ENCODE results near the gene TCAF2. TPM values are rescaled to one million over a fixed set of nuclear protein-coding genes. Genes with fewer than 3 reads are reported as not detected.
"Not testable (repeated sequence)": the region's sequence is repeated elsewhere in the genome, so short reads cannot be mapped to it uniquely, and the experiment has no call there.

TCAF2 gene
- 0.63 TPM for polyA plus RNA-seq (2013, experiment 1 of 2)
- polyA plus RNA-seq (2013, experiment 2 of 2): 0.35 TPM

GRCh38 chr7:143620646-143621045 is at the start of gene TCAF2:
Gene TCAF2 (plus strand): TSS chr7:143620974.
- not testable (repeated sequence) for H3K36me3 ChIP-seq (ENCODE audit: control insufficient read depth, insufficient read depth, low read length); H3K9me3 ChIP-seq (ENCODE audit: control insufficient read depth, low read length); H3K4me1 ChIP-seq (ENCODE audit: control insufficient read depth, insufficient read depth, low read length, poor library complexity, severe bottlenecking); H3K27ac ChIP-seq (ENCODE audit: low read depth, low read length, severe bottlenecking); H3K4me3 ChIP-seq (ENCODE audit: extremely low read depth, insufficient read depth, low read length, poor library complexity, severe bottlenecking)
- WGBS, 2 experiments (ENCODE audit: insufficient coverage in 2 of 2): no CpG with 5 or more reads among the region's 38 CpGs

- no CpG with 5 or more reads among the region's 20 CpGs for WGBS, 2 experiments (ENCODE audit: insufficient coverage in 2 of 2)
- H3K9me3 ChIP-seq (ENCODE audit: control insufficient read depth, low read length); H3K4me3 ChIP-seq (ENCODE audit: extremely low read depth, insufficient read depth, low read length, poor library complexity, severe bottlenecking); H3K27ac ChIP-seq (ENCODE audit: low read depth, low read length, severe bottlenecking); H3K36me3 ChIP-seq (ENCODE audit: control insufficient read depth, insufficient read depth, low read length); H3K4me1 ChIP-seq (ENCODE audit: control insufficient read depth, insufficient read depth, low read length, poor library complexity, severe bottlenecking): not testable (repeated sequence)
Observed at GRCh38 chr7:143571501-143571900, 49.3 kb upstream of the TCAF2 start, which contains the start of gene CTAGE15. Gene CTAGE15 (plus strand): TSS chr7:143571801. CDS start chr7:143571818, 17 bp downstream.

- not testable (repeated sequence) for H3K4me1 ChIP-seq (ENCODE audit: control insufficient read depth, insufficient read depth, low read length, poor library complexity, severe bottlenecking); H3K36me3 ChIP-seq (ENCODE audit: control insufficient read depth, insufficient read depth, low read length); H3K4me3 ChIP-seq (ENCODE audit: extremely low read depth, insufficient read depth, low read length, poor library complexity, severe bottlenecking); H3K27ac ChIP-seq (ENCODE audit: low read depth, low read length, severe bottlenecking); H3K9me3 ChIP-seq (ENCODE audit: control insufficient read depth, low read length)
- WGBS, 2 experiments (ENCODE audit: insufficient coverage in 2 of 2): no CpG with 5 or more reads among the region's 3 CpGs
Observed at GRCh38 chr7:143588183-143588582, 32.6 kb upstream of the TCAF2 start.

GRCh38 chr7:143589897-143590296 is 30.9 kb upstream of the TCAF2 start:
- not testable (repeated sequence) for H3K9me3 ChIP-seq (ENCODE audit: control insufficient read depth, low read length); H3K4me3 ChIP-seq (ENCODE audit: extremely low read depth, insufficient read depth, low read length, poor library complexity, severe bottlenecking); H3K36me3 ChIP-seq (ENCODE audit: control insufficient read depth, insufficient read depth, low read length)

GRCh38 chr7:143598086-143598485 is 22.7 kb upstream of the TCAF2 start:
- no CpG with 5 or more reads among the region's 11 CpGs for WGBS, 2 experiments (ENCODE audit: insufficient coverage in 2 of 2)
- H3K36me3 ChIP-seq (ENCODE audit: control insufficient read depth, insufficient read depth, low read length); H3K4me1 ChIP-seq (ENCODE audit: control insufficient read depth, insufficient read depth, low read length, poor library complexity, severe bottlenecking); H3K4me3 ChIP-seq (ENCODE audit: extremely low read depth, insufficient read depth, low read length, poor library complexity, severe bottlenecking); H3K9me3 ChIP-seq (ENCODE audit: control insufficient read depth, low read length); H3K27ac ChIP-seq (ENCODE audit: low read depth, low read length, severe bottlenecking): not testable (repeated sequence)

More at GRCh38 chr7:143589897-143590296, 30.9 kb upstream of the TCAF2 start:
- H3K4me1 ChIP-seq (ENCODE audit: control insufficient read depth, insufficient read depth, low read length, poor library complexity, severe bottlenecking); H3K27ac ChIP-seq (ENCODE audit: low read depth, low read length, severe bottlenecking): not testable (repeated sequence)

GRCh38 chr7:143603549-143603948 is 17.2 kb upstream of the TCAF2 start:
- not testable (repeated sequence) for H3K4me3 ChIP-seq (ENCODE audit: extremely low read depth, insufficient read depth, low read length, poor library complexity, severe bottlenecking); H3K27ac ChIP-seq (ENCODE audit: low read depth, low read length, severe bottlenecking); H3K4me1 ChIP-seq (ENCODE audit: control insufficient read depth, insufficient read depth, low read length, poor library complexity, severe bottlenecking); H3K36me3 ChIP-seq (ENCODE audit: control insufficient read depth, insufficient read depth, low read length); H3K9me3 ChIP-seq (ENCODE audit: control insufficient read depth, low read length)
- no CpG with 5 or more reads among the region's 2 CpGs for WGBS, 2 experiments (ENCODE audit: insufficient coverage in 2 of 2)

GRCh38 chr7:143606088-143606487 is 14.7 kb upstream of the TCAF2 start:
- H3K4me3 ChIP-seq (ENCODE audit: extremely low read depth, insufficient read depth, low read length, poor library complexity, severe bottlenecking); H3K4me1 ChIP-seq (ENCODE audit: control insufficient read depth, insufficient read depth, low read length, poor library complexity, severe bottlenecking); H3K36me3 ChIP-seq (ENCODE audit: control insufficient read depth, insufficient read depth, low read length); H3K9me3 ChIP-seq (ENCODE audit: control insufficient read depth, low read length); H3K27ac ChIP-seq (ENCODE audit: low read depth, low read length, severe bottlenecking): not testable (repeated sequence)
- whole genome bisulfite sequencing, 2 experiments (ENCODE audit: insufficient coverage in 2 of 2): no CpG with 5 or more reads among the region's 1 CpG

- H3K36me3 ChIP-seq (ENCODE audit: control insufficient read depth, insufficient read depth, low read length); H3K9me3 ChIP-seq (ENCODE audit: control insufficient read depth, low read length); H3K4me3 ChIP-seq (ENCODE audit: extremely low read depth, insufficient read depth, low read length, poor library complexity, severe bottlenecking); H3K27ac ChIP-seq (ENCODE audit: low read depth, low read length, severe bottlenecking); H3K4me1 ChIP-seq (ENCODE audit: control insufficient read depth, insufficient read depth, low read length, poor library complexity, severe bottlenecking): not testable (repeated sequence)
- WGBS, 2 experiments (ENCODE audit: insufficient coverage in 2 of 2): no CpG with 5 or more reads among the region's 6 CpGs
Observed at GRCh38 chr7:143615545-143615944, 5.2 kb upstream of the TCAF2 start.

GRCh38 chr7:143617204-143617603 is 3.6 kb upstream of the TCAF2 start:
- not testable (repeated sequence) for H3K27ac ChIP-seq (ENCODE audit: low read depth, low read length, severe bottlenecking); H3K9me3 ChIP-seq (ENCODE audit: control insufficient read depth, low read length)
- WGBS, 2 experiments (ENCODE audit: insufficient coverage in 2 of 2): no CpG with 5 or more reads among the region's 1 CpG

GRCh38 chr7:143620058-143620457 is 716 bp upstream of the TCAF2 start:
- no CpG with 5 or more reads among the region's 23 CpGs for WGBS, 2 experiments (ENCODE audit: insufficient coverage in 2 of 2)
- not testable (repeated sequence) for H3K4me1 ChIP-seq (ENCODE audit: control insufficient read depth, insufficient read depth, low read length, poor library complexity, severe bottlenecking); H3K36me3 ChIP-seq (ENCODE audit: control insufficient read depth, insufficient read depth, low read length); H3K27ac ChIP-seq (ENCODE audit: low read depth, low read length, severe bottlenecking); H3K4me3 ChIP-seq (ENCODE audit: extremely low read depth, insufficient read depth, low read length, poor library complexity, severe bottlenecking); H3K9me3 ChIP-seq (ENCODE audit: control insufficient read depth, low read length)

More at GRCh38 chr7:143617204-143617603, 3.6 kb upstream of the TCAF2 start:
- not testable (repeated sequence) for H3K4me1 ChIP-seq (ENCODE audit: control insufficient read depth, insufficient read depth, low read length, poor library complexity, severe bottlenecking); H3K4me3 ChIP-seq (ENCODE audit: extremely low read depth, insufficient read depth, low read length, poor library complexity, severe bottlenecking); H3K36me3 ChIP-seq (ENCODE audit: control insufficient read depth, insufficient read depth, low read length)

- H3K4me3 ChIP-seq (ENCODE audit: extremely low read depth, insufficient read depth, low read length, poor library complexity, severe bottlenecking); H3K36me3 ChIP-seq (ENCODE audit: control insufficient read depth, insufficient read depth, low read length); H3K9me3 ChIP-seq (ENCODE audit: control insufficient read depth, low read length); H3K4me1 ChIP-seq (ENCODE audit: control insufficient read depth, insufficient read depth, low read length, poor library complexity, severe bottlenecking); H3K27ac ChIP-seq (ENCODE audit: low read depth, low read length, severe bottlenecking): not testable (repeated sequence)
- no CpG with 5 or more reads among the region's 16 CpGs for WGBS, 2 experiments (ENCODE audit: insufficient coverage in 2 of 2)
Observed at GRCh38 chr7:143621175-143621574, 401 bp downstream of the TCAF2 start.

- H3K9me3 ChIP-seq (ENCODE audit: control insufficient read depth, low read length); H3K27ac ChIP-seq (ENCODE audit: low read depth, low read length, severe bottlenecking); H3K36me3 ChIP-seq (ENCODE audit: control insufficient read depth, insufficient read depth, low read length); H3K4me1 ChIP-seq (ENCODE audit: control insufficient read depth, insufficient read depth, low read length, poor library complexity, severe bottlenecking); H3K4me3 ChIP-seq (ENCODE audit: extremely low read depth, insufficient read depth, low read length, poor library complexity, severe bottlenecking): not testable (repeated sequence)
- no CpG with 5 or more reads among the region's 17 CpGs for WGBS, 2 experiments (ENCODE audit: insufficient coverage in 2 of 2)
Observed at GRCh38 chr7:143622130-143622529, 1.4 kb downstream of the TCAF2 start.
